Measurements from ENCODE around the gene RUNDC3A. TPM values are rescaled to one million over a fixed set of nuclear protein-coding genes. Genes with fewer than 3 reads are reported as not detected.

Gene RUNDC3A
- total and polyA plus RNA-seq, 2 of the 13 experiments (the other 11 are each of a cell fraction or from before 2014, with no cell fraction given) = 0.25 TPM; not detected in 1

- no TSS peak for BruUV-seq (replicated peaks)
Measured at GRCh38 chr17:44260296-44260695, 48.1 kb upstream of the RUNDC3A start.

More at GRCh38 chr17:44260296-44260695, 48.1 kb upstream of the RUNDC3A start:
- Histone ChIP-seq H2AFZ (ENCODE audit: low read length) (no peak overlapping the region), H3K79me2 (ENCODE audit: insufficient read depth, low read length) (no peaks in the 10 kb centered on the region), H3K27me3 (ENCODE audit: control insufficient read depth in 1 of 2, insufficient read depth in 2 of 2, low read length in 2 of 2) (peaks cover 26 to 78% of the 10 kb centered on the region in 2 experiments), H4K20me1 (ENCODE audit: insufficient read depth, low read length) (no peaks in the 10 kb centered on the region), H3K4me2 (ENCODE audit: low read depth, low read length) (no peak overlapping the region), H3K9me3 (ENCODE audit: low read length) (no peaks in the 10 kb centered on the region), H3K27ac (ENCODE audit: extremely low read length, insufficient read depth, low read length) (no peak overlapping the region), H3K4me3 (replicated peaks in 1 of 3; ENCODE audit: insufficient read depth in 1 of 3, low read depth in 2 of 3, low read length in 3 of 3) (no peak overlapping the region), H3K9ac (ENCODE audit: insufficient read depth, low read depth, low read length) (no peak overlapping the region), H3K36me3 (replicated peaks in 1 of 2; ENCODE audit: control insufficient read depth in 1 of 2, insufficient read depth in 2 of 2, low read length in 2 of 2) (no peaks in the 10 kb centered on the region), H3K4me1 (ENCODE audit: insufficient read depth, low read length) (no peaks in the 10 kb centered on the region)
- no peak for DNase-seq (ENCODE audit: low spot score)
- no peak for ATAC-seq
- CTCF ChIA-PET (ENCODE audit: low intra/inter-chr PET ratio, low total read pairs) = no interaction called here
- 24% methylated on average over 3 of the region's 6 CpGs for WGBS (ENCODE audit: low lambda C conversion rate)
- no peak for TF ChIP-seq MTF2 (CRISPR knock-in tag; IDR thresholded peaks at IDR 0.05; ENCODE audit: borderline replicate concordance)
- no peak for TF ChIP-seq FOSL2 (CRISPR knock-in tag; IDR thresholded peaks at IDR 0.05)
- TF ChIP-seq DZIP1 (CRISPR knock-in tag; IDR thresholded peaks at IDR 0.05) = no peak
- no peak for TF ChIP-seq MTA3 (CRISPR knock-in tag; IDR thresholded peaks at IDR 0.05)
- TF ChIP-seq HNF1A (IDR thresholded peaks at IDR 0.05; ENCODE audit: low read depth) = no peak
- no peak for TF ChIP-seq HNF1A (CRISPR knock-in tag; IDR thresholded peaks at IDR 0.05; ENCODE audit: borderline replicate concordance)
- no peak for TF ChIP-seq ZNF747 (CRISPR knock-in tag; IDR thresholded peaks at IDR 0.05; ENCODE audit: borderline replicate concordance)
- intact Hi-C loops (cut with micrococcal nuclease; ENCODE audit: unreplicated experiment) = no loop called here
- POLR2A ChIA-PET = no interaction called here
- in situ Hi-C loops (cut with HindIII; ENCODE audit: extremely low pct_ligation_motif_present, low pct_unique_long_range_greater_than_20kb) = no loop called here
- no peak for FAIRE-seq
